ENCODE results near the gene CCSER1.
"Not testable (repeated sequence)": the region's sequence is repeated elsewhere in the genome, so short reads cannot be mapped to it uniquely, and the experiment has no call there.

The CCSER1 gene

DNA sequence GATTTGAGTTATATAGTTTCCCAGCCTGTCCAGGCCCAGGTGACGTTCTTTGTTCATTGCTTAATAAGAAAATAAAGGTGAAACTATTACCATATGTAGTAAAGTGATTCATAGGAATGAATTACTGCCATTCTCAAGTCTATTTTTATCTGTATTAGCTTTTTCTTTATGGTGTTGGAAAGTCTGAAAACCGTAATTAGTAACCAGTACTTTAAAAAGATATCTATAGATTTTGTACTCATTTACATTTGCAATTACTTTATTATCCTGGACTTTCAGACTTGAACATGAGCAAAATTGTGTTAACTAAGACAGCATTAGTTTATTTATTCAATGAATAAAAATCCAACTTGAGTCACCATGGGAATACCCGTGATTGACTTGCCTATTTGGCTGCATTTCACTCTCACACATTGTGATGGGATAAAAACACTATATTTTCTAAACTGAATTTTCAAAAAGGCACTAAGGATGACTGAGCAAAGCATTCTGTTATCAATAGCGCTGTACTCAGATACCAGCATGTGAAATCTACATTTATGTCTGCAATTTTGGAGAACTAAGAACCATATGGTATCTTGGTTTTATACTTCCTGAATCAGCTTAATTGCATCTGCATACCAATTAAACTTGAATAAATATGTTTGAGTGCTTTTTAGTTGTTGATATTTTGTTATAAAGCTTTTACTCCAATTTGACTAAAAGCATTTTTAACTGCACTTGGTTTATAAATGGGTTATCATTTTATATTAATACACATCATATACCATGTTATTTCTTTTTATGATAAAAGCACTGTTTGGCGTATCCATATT, 154.6 kb downstream of the CCSER1 start:
- in situ Hi-C loops (cut with MboI; ENCODE audit: low sequenced_read_pairs): no loop called here

DNA sequence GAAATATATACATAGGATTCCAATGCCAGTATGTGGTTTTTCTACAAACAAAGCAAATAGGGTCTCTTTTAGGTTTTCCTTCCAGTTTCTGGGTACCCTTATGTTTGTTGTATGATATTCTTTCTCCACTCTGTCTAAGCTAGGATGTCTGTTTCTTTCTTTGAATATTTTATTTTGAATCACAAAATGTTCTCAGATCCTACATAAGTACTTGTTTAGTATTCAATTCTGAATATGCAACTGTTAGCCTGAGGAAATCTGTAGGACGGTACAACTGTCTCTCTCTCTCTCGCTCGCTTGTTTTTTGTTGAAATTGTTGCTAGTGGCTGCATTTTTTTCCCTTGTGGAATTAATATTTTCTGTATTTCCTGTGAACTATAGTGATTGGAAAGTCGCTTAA, 163.2 kb downstream of the CCSER1 start:
- in situ Hi-C loops (cut with MboI; ENCODE audit: low sequenced_read_pairs): no loop called here

DNA sequence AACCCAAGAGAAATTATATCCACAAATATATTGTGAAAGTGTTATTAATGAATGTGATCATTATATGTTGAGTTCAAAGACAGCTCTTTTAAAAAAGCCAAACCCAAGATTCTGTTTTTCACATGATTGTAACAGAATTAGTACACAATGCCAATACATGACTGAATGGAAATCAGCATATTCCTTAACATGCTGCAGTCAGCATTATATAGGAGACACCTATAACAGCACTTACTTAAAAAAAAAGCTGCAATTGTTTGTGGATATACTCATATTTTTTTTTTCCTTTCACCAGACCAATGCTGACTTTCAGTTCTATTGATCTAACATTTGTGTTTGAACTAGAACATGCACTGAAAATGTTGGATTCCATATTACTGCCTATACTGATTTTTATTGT, 165.2 kb downstream of the CCSER1 start:
- in situ Hi-C loops (cut with MboI; ENCODE audit: low sequenced_read_pairs): no loop called here

DNA sequence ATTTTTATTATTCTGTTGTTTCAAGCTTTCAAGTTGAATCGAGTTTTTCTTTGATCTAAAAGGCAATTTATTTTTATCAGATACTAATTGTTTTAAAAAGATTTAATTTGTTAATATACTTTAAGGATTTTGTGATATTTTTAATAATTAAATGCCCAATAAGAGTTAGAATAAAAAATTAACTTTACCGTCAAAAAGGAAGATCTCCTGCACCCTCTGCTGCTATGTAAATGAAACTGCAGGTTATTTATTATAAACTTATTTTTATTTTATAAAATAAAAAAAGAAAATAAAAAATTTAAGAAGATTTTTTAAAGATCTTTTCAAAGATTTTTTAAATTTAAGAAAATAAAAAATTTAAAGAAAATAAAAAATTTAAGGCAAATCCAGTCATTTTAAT, 166.1 kb downstream of the CCSER1 start:
- in situ Hi-C loops (cut with MboI; ENCODE audit: low sequenced_read_pairs): no loop called here

DNA sequence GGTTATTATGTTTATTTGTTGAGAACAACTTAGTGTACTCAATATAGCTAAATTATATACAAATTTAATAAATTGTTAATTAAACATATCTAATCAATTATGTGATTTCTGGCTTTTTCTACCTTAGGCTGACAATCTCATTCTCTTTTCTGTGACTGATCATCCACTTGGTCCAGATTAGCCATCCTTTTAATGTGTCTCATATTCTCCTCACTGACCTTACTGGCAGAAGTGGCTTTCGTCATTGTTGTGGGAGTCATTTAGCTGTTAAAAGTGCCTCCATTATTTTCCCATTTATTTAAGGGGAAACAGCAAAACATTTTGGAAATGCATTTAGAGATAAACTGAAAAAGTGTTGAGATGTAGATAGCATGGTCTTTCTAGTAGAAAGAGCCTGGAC, 172.2 kb downstream of the CCSER1 start:
- in situ Hi-C loops (cut with MboI; ENCODE audit: low sequenced_read_pairs): no loop called here

DNA sequence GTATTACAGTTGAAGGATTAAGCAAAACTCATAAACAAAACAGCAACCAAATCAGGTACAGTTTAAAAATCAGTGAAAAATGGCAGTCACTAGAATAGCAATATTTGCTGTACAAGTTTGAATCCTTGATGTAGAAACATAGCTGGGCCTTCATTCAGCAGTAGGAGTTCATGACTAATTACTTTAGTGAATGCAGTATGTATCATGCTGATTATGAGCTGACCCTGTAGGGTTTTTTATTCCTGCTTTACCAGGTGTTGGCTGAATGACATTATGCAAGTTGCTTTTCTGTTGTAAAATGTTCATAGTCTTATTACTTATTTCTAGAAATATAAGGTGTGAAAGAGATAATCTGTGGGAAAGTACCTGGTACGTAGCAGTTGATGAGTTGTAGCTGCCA, 179.6 kb downstream of the CCSER1 start:
- in situ Hi-C loops (cut with MboI; ENCODE audit: low sequenced_read_pairs): no loop called here

DNA sequence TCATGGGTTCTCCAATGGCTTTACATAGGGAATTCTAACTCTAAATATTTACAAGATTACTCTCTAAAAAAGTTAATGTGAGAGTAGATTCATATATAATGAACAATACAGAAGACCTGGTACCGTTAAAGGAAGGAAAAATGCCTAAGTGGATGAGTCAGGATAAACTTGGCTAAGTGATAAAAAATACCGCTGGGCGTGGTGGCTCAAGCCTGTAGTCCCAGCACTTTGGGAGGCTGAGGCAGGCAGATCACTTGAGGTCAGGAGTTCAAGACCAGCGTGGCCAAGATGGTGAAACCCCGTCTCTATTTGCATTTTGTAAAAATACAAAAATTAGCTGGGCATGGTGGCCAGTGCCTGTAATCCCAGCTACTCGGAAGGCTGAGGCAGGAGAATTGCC, 189.9 kb downstream of the CCSER1 start:
- in situ Hi-C loops (cut with MboI; ENCODE audit: low sequenced_read_pairs): not testable (repeated sequence)

DNA sequence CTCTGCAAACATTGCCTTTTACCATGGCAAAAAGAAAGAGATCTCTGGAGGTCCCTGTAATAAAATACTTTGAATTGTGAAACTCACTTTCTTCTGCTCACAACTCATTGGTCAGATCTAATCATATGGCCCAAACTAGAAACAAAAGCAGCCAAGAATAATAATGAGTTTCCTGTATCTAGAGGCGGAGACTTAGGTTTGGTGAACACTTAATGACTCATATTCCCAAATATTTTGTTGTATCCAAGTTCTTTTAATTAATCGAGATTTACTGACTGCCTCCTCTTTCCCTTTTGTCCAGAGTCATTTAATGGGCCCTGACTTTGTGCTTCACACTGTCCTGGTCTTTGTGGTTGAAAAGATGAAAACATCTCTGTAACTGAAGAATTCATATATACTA, 190.6 kb downstream of the CCSER1 start:
- in situ Hi-C loops (cut with MboI; ENCODE audit: low sequenced_read_pairs): no loop called here

DNA sequence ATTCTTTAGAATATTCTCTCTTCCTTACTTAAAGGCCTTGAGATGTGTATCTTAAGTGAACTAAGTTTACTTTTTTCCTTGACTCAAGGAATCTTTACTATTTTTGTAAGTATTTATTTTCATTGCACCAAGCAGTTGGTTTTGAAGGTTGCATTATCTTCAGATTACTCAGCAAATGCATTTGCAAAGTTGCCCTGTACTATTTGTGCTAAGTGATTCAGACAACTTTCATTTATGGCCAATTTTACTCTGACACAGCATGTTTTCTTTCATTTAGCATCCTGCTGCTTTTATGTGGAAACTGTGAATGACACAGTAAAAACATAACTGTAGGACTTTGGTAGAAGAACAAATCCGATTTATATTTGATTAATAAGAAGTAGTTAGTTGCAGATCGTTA, 191.0 kb downstream of the CCSER1 start:
- in situ Hi-C loops (cut with MboI; ENCODE audit: low sequenced_read_pairs): no loop called here

DNA sequence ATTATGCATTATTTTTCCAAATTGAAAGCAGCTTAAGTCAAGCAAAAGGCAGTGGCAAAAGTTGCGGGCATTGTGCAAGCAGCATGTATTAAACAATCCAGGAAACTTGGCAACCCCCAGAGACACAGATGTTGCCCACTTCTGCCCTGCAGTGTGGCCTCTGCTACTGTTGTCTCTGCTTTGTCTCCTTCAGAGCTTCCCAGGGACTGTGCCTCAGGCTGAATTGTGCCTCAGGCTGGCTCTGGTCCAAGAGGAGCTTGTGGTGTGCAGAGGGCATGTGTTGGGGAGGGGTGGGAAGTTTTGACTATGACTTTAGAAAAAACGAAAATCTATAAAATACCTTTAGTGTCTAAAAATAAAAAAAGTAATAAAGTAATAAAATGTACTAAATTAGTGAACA, 201.4 kb downstream of the CCSER1 start:
- in situ Hi-C loops (cut with MboI; ENCODE audit: low sequenced_read_pairs): no loop called here

DNA sequence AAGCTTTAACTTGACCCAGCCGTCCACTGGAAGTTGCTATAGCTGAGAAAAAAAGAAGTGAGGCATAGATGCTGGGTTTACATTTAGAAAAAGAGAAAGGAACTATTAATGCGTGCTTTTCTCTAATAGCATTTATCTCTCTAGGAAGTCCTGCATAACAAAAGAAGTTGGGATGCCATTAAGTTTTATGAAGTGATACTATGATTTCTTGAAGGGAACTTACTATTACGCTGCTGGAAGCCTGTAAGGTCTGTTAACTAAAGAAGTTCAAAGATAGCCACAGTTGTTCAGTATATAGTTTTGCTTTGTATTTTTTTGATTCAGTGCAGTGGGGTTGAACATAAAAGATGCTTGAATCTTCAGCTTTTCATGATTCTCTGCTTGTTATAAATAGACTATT, 203.4 kb downstream of the CCSER1 start:
- in situ Hi-C loops (cut with MboI; ENCODE audit: low sequenced_read_pairs): no loop called here

DNA sequence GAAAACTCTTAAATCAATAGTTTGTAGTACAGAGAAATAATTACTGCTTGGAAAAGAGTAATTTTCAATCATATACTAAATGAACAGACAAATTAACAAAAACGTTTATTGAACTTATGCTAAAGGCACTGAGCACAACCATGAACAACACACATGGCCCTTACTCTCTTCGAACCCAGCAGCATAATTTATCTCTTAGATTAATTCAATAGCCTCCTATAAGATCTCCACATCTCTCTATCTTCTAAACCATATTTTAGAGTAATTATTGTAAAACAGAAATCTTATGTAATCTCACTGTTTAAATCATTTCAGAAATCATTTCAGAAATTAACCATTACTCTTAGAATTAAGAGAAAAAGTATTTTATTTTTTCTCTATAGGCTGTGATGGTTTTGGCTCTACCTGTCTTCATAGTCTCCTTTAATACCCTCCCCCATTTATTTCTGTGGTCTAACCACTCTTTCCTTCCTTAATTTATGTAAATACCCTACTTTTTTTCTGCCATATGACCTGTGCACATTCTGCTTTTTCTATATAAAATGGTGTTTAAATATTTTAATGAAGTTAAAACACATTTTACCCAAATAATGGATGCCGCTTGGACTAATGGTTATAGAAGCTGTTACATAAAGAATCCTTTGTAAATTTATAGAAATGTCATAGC, 218.5 kb downstream of the CCSER1 start:
- in situ Hi-C loops (cut with MboI; ENCODE audit: low sequenced_read_pairs): no loop called here

DNA sequence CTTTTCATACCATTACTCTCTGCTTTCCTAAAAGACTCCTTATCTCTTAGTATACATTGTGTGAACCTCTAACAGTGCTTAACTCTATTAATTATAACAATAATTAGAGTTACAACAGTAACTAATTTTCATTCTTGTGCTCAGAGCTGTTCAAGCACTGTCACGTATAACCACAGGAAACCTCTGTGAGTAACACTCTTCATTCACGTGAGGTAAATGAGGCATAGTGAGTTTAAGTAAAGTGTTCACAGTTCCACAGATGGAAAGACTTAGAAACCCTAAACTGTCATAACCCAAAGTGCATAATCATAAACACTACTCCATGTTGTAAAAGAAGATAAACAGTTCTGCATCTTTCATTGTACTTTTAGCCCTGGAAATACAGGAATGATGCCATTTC, 222.4 kb downstream of the CCSER1 start:
- in situ Hi-C loops (cut with MboI; ENCODE audit: low sequenced_read_pairs): no loop called here

DNA sequence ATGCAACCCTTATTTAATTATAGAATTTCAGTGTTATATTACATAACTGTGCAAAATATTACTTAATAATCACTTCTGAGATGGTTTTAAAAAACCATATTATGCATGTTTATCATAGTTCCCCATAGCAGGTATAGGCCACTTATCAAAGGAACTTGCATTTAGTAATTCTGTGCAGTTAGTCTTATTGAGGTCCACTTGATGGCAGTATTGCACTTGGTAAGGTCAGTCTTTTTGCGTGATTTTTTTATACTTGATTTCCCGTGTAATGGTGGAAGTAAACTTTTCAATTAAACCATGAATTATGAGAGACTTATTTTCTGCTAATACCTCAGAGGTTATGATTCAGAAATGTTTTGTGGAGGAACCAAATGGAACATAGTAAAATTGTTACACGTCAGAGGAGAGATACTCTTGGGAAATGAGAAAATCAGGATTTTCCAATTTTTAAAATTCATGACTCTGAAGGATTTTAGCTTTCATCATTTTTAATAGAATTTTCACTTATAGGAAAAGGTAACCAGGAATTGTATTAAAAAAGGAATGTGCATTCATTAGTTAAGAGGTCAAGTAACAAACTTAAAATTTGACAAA, 230.0 kb downstream of the CCSER1 start:
- in situ Hi-C loops (cut with MboI; ENCODE audit: low sequenced_read_pairs): no loop called here

DNA sequence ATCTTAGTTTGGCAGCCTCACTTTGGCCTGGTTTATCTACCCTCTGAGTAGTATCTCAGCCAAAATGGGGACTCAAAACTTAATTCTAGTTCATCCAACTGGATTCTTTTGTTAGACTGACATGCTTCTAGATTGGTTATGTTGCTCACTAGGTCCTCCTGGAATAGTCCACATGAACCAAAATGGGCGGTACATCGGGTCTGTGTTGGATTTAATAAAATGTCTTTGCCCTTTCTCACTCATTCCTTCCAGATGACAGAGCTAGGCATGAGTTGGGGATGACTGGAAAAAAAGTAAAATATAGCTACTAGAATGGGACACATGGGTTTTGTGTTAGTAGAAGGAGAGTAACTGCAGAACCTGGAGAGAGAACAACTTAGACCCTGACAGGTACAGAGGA, 247.9 kb downstream of the CCSER1 start:
- in situ Hi-C loops (cut with MboI; ENCODE audit: low sequenced_read_pairs): no loop called here

DNA sequence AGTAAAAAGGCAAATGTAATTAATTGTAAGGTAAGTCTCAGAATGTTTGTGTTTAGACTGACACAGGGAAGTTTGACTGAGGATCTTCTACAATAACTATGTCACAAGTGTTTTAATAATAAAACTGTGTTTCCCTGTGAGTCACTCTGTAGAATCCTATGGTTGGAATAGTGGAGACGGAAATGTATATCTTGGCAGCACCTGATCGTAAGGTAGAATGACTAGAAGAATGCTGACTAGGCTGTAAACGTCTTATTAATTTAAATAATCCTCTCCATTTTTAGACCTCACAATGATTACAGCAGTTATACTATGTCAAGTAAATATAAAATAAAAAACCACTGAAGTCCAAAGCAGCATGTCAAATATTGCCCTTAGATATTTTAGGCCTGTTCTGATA, 266.0 kb downstream of the CCSER1 start:
- in situ Hi-C loops (cut with MboI; ENCODE audit: low sequenced_read_pairs): no loop called here

DNA sequence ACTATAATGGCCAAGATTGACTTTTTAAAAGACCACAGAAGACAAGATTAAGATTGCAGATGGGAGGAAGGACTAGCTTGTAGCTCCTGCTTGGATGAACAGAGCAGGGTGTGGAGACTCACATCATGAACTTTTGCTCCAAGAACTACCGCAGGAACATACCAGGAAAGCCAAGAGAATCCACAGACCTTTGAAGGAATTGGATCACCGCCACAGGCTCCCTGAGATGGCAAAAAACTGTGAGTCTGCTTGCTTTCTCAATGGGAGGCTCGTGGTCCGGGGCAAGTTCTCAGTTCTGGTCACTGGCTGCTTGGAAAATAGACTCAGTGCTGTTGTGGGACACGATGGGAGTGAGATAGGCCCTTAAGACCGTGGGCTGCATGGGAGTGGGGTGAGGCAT, 276.6 kb downstream of the CCSER1 start:
- in situ Hi-C loops (cut with MboI; ENCODE audit: low sequenced_read_pairs): no loop called here

DNA sequence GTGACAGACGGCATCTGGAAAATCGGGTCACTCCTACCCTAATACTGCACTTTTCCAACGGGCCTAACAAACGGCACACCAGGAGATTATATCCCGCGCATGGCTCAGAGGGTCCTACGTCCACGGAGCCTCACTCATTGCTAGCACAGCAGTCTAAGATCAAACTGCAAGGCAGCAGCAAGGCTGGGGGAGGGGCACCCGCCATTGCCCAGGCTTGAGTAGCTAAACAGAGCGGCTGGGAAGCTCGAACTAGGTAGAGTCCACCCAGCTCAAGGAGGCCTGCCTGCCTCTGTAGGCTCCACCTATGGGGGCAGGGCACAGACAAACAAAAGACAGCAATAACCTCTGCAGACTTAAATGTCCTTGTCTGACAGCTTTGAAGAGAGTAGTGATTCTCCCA, 280.7 kb downstream of the CCSER1 start:
- in situ Hi-C loops (cut with MboI; ENCODE audit: low sequenced_read_pairs): not testable (repeated sequence)

DNA sequence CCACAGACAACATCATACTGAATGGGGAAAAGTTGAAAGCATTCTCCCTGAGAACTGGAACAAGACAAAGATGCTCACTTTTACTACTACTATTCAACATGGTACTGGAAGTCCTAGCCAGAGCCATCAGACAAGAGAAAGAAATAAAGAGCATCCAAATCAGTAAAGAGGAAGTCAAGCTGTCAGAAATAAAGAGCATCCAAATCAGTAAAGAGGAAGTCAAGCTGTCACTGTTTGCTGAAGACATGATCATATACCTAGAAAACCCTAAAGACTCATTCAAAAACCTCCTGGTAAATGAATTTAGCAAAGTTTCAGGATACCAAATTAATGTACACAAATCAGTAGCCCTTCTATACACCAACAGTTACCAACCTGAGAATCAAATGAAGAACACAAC, 285.6 kb downstream of the CCSER1 start:
- in situ Hi-C loops (cut with MboI; ENCODE audit: low sequenced_read_pairs): not testable (repeated sequence)

DNA sequence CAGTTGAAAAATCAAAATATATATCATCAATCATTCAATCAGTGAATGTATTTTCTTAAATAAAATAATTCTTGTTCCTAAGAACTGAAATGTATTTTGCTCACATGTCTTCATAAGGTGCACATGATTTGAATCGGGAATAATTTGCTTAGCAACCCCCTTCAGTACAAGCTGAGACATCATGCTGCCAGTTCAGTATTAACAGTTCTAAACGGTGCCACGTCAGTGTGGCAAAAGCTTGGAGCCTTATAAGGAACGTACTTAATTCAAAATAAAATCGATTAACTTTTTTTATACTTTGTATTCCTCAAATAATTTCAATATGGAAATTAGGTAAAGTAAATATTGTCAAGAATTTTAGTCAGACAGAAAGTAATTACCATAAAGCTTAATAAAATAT, 287.9 kb downstream of the CCSER1 start:
- in situ Hi-C loops (cut with MboI; ENCODE audit: low sequenced_read_pairs): no loop called here

DNA sequence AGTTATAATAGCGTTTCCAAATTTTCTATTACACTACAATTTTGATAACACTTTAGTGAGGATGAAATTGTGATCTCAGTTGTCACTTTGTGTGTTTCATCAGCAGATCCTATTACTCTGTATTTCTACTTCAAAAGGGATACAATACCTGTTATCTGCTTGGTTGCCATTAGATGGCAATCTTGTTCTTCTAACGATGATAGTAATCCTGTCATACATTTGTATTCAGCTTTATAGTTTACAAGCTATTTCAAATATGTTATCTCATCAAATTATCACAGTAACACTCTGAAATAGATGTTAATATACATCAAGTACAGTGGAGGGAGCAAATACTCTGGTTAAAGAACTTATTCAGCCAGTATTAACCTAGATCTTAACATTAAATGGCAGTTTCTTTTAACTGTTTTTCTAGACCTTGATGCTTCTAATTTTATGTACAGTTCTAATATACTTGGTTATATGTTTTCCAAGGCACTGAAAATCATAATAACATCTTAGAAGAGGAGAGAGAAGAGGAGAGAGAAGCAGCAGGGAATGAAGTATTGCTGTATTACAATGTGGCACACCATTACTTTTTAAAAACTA, 292.0 kb downstream of the CCSER1 start:
- in situ Hi-C loops (cut with MboI; ENCODE audit: low sequenced_read_pairs): no loop called here

DNA sequence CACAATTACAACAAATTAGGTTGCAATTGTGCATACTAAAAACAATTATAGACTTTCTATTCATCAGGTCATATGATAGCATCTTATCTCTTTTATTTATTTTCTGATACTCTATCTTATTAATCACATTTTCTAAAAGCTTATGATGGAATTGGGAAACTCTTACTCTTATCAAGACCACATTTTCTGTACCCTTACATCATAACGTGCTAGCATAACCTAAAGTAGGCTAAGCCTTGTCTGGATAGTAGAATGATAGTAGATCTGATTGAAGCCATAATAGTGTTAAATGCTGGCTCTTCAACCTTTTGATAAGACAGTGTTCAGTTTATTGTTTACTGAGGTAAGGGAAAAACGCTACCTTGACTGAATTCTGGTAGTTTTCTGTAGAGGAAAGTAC, 294.0 kb downstream of the CCSER1 start:
- in situ Hi-C loops (cut with MboI; ENCODE audit: low sequenced_read_pairs): no loop called here
